HepG2 (cell line): Measurements from ENCODE around the gene RAB22A. TPM values are rescaled to one million over a fixed set of nuclear protein-coding genes. Genes with fewer than 3 reads are reported as not detected.

Experiments
- ETV5 ChIP-seq: IDR thresholded peaks from 2 replicates; pipeline ENCODE4 v1.6.1; 2018; ENCODE audit warnings: missing biosample characterization, missing genetic modification reagents, inconsistent platforms, borderline replicate concordance
- GATAD1 ChIP-seq: IDR thresholded peaks from 2 replicates; pipeline ENCODE4 v1.6.1; 2016; ENCODE audit warnings: missing genetic modification reagents, missing compliant biosample characterization
- MAFF ChIP-seq: IDR thresholded peaks from 2 replicates; pipeline ENCODE4 v1.6.1; 2011; ENCODE audit warnings: low read depth, low read length, improper control_type of control experiment
- MIER3 ChIP-seq: IDR thresholded peaks from 2 replicates; pipeline ENCODE4 v1.6.1; 2016; ENCODE audit warnings: missing compliant biosample characterization, borderline replicate concordance
- SOX5 ChIP-seq: IDR thresholded peaks from 2 replicates; pipeline ENCODE4 v1.6.1; 2016; ENCODE audit warnings: borderline replicate concordance
- ZBTB38 ChIP-seq: sonication (generic); formaldehyde crosslinking; IDR thresholded peaks from 2 replicates; pipeline ENCODE4 v1.5.1; 2020; ENCODE audit warnings: mild to moderate bottlenecking, missing genetic modification reagents
- ZNF790 ChIP-seq: sonication (generic); formaldehyde crosslinking; IDR thresholded peaks from 2 replicates; pipeline ENCODE4 v1.8.0; 2022; ENCODE audit warnings: missing genetic modification reagents, mild to moderate bottlenecking, borderline replicate concordance
- ZNF883 ChIP-seq: sonication (generic); formaldehyde crosslinking; IDR thresholded peaks from 2 replicates; pipeline ENCODE4 v1.5.1; 2020; ENCODE audit warnings: mild to moderate bottlenecking, missing genetic modification reagents; ENCODE audit errors: not compliant biosample characterization
- polyA plus RNA-seq, 8 experiments: library from polyadenylated mRNA; depleted of rRNA in 3 of 8; stranded (reverse) in 7 of 8; unstranded in 1 of 8; fragments of >200 nt; fragmentation: Illumina TruSeq in 4 of 8; extraction: Trizol in 4 of 8; gene quantifications; 2 replicates each; pipeline versions ENCODE4 v1.2.1 to v1.2.3, GENCODE V29; 2011 to 2016; ENCODE audit warnings: low read depth in 4 of 8, missing spikeins in 1 of 8, mixed read lengths in 1 of 8; ENCODE audit not compliant: insufficient read depth in 1 of 8
- total RNA-seq, 5 experiments: library from RNA; depleted of rRNA; stranded (reverse); fragments of >200 nt; fragmentation: Illumina TruSeq; extraction: Trizol; gene quantifications; 2 replicates each; pipeline ENCODE4 v1.2.3, GENCODE V29; 2016; ENCODE audit warnings: low read depth in 1 of 5

RAB22A gene
- total and polyA plus RNA-seq, 2 of the 13 experiments (the other 11 are each of a cell fraction or from before 2014, with no cell fraction given) = 10.7 to 11.2 TPM

DNA sequence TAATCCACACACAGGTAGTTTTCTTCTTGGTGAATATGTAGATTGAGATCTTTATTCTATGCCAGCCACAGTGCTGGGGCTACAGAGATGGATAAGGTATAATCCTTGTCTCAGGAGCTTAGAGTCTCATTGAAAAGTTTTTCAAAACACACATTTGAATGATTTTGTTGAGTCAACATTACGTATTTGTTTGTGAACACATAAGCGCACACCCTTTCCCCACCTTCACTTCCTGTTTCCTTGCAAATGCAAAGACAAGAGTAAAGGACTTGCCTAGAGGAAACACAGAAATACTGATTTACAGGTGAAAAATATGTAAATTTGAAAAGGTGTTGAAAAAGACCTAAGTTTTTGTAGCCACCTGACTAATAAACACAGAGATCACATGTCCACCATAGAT, 107.3 kb downstream of the RAB22A start (continued):
- peak; percentile 15; the same call in 1 of the 2 replicates for TF ChIP-seq ETV5 (CRISPR knock-in tag)
- 0 out of 2 replicates have a peak, but pooled peaks have one; percentile 10 for TF ChIP-seq SOX5 (CRISPR knock-in tag)
- TF ChIP-seq ZNF883 = no peak
- TF ChIP-seq ZBTB38 (CRISPR knock-in tag) = no peak
- TF ChIP-seq ZNF790 (CRISPR knock-in tag) = no peak
- TF ChIP-seq MIER3 = no peak
- 0 out of 2 replicates have a peak, but pooled peaks have one; percentile 54 for TF ChIP-seq MAFF
- no peak for TF ChIP-seq GATAD1 (CRISPR knock-in tag)

Other genes starting within 250 kb of the RAB22A start
- not detected in 2 replicates for gene ANKRD60, start 81.1 kb upstream of the RAB22A start, total RNA-seq (2016; rRNA removed; fragmentation: Illumina TruSeq; extraction: Trizol)
- not detected in 2 replicates for gene ANKRD60, start 81.1 kb upstream of the RAB22A start, polyA plus RNA-seq (2011; rRNA removed)
- 18.6 and 39.5 TPM in 2 replicates for gene VAPB, start 79.5 kb downstream of the RAB22A start, total RNA-seq (2016; rRNA removed; fragmentation: Illumina TruSeq; extraction: Trizol)
- 40.5 and 48.5 TPM in 2 replicates for gene VAPB, start 79.5 kb downstream of the RAB22A start, polyA plus RNA-seq (2011; rRNA removed)
- gene APCDD1L, start 205.7 kb downstream of the RAB22A start, total RNA-seq (2016; rRNA removed; fragmentation: Illumina TruSeq; extraction: Trizol) = not detected in 2 replicates
- not detected in 2 replicates for gene APCDD1L, start 205.7 kb downstream of the RAB22A start, polyA plus RNA-seq (2011; rRNA removed)